Lower leg skin (tissue), 4 donors: ENCODE results near the gene SNX30. TPM values are rescaled to one million over a fixed set of nuclear protein-coding genes. Genes with fewer than 3 reads are reported as not detected.

ENCODE experiments used
- DNase-seq, 2 donors: peaks; one replicate each; pipeline ENCODE4 v3.0.0-alpha.2; 2019; ENCODE audit warnings: low spot score in 2 of 2
- H3K4me3 ChIP-seq: fragments of 200-600 bp; sonication (generic); 2 replicates; pipeline ENCODE4 v1.5.1; 2017; ENCODE audit warnings: mild to moderate bottlenecking, low read depth; ENCODE audit not compliant: poor library complexity, severe bottlenecking
- POLR2A ChIP-seq, 2 donors: fragments of 450-650 bp; IDR thresholded peaks; one replicate each; pipeline ENCODE4 v1.6.1; 2016 to 2017; ENCODE audit warnings: antibody characterized with exemption in 2 of 2, mild to moderate bottlenecking in 1 of 2, moderate library complexity in 1 of 2
- WGBS, 2 donors: methylation state at CpG; one replicate each; pipeline ENCODE4 v1.1.5; 2018; 5-methylcytosine and 5-hydroxymethylcytosine counted together
- intact Hi-C: fragments of 100-400 bp; cut with DNase I; formaldehyde crosslinking; loops from one replicate; pipeline ENCODE4 v1.15.0; 2023; ENCODE audit warnings: low total_unique reads
- total RNA-seq, 4 donors: library from RNA; depleted of rRNA; stranded (reverse); fragments of >200 nt; gene quantifications; one replicate each; pipeline ENCODE4 v1.1.0, GENCODE V29; 2016
- TF ChIP-seq, protein P1 (sequence below), 3 donors: fragments of 450-650 bp; IDR thresholded peaks; one replicate each; pipeline ENCODE4 v1.5.1; 2016; ENCODE audit warnings: antibody characterized with exemption in 3 of 3, mild to moderate bottlenecking in 3 of 3, moderate library complexity in 2 of 3

The SNX30 gene
- total RNA-seq, 4 donors from 2014 or later, result 7.6 to 16.5 (median 13.0) TPM

DNA sequence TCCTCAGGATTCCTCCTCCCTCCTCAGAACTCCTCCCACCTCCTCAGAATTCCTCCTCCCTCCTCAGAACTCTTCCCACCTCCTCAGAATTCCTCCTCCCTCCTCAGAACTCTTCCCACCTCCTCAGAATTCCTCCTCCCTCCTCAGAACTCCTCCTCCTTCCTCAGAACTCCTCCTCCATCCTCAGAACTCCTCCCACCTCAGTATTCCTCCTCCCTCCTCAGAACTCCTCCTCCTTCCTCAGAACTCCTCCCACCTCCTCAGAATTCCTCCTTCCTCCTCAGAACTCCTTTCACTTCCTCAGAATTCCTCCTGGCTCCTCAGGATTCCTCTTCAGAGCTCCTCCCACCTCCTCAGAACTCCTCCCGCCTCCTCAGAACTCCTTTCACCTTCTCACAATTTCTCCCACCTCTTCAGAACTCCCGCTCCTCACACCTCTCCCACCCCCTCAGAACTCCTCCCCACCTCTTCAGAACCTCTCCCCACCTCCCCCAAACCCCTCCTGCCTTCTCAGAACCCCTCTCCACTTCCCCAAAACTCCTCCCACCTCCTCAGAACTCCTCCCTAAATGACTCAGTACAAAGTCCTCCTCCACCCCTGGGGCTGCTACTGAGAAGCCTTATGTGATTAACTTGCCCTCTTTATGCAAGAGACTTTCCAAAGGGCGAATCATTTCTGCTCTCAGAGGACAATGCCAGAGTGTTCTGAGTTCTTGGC is 116.9 kb downstream of the SNX30 start:
- TF ChIP-seq, protein P1, sequence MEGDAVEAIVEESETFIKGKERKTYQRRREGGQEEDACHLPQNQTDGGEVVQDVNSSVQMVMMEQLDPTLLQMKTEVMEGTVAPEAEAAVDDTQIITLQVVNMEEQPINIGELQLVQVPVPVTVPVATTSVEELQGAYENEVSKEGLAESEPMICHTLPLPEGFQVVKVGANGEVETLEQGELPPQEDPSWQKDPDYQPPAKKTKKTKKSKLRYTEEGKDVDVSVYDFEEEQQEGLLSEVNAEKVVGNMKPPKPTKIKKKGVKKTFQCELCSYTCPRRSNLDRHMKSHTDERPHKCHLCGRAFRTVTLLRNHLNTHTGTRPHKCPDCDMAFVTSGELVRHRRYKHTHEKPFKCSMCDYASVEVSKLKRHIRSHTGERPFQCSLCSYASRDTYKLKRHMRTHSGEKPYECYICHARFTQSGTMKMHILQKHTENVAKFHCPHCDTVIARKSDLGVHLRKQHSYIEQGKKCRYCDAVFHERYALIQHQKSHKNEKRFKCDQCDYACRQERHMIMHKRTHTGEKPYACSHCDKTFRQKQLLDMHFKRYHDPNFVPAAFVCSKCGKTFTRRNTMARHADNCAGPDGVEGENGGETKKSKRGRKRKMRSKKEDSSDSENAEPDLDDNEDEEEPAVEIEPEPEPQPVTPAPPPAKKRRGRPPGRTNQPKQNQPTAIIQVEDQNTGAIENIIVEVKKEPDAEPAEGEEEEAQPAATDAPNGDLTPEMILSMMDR (IDR thresholded peaks at IDR 0.05), result no peak
- no peak for TF ChIP-seq POLR2A (IDR thresholded peaks at IDR 0.05)
- H3K4me3 ChIP-seq, result no peak overlapping the region
- intact Hi-C loops, result no loop called here
- whole genome bisulfite sequencing, 2 donors, result 41 to 58% methylated on average over 3 of the region's 3 CpGs
- no peak for DNase-seq

DNA sequence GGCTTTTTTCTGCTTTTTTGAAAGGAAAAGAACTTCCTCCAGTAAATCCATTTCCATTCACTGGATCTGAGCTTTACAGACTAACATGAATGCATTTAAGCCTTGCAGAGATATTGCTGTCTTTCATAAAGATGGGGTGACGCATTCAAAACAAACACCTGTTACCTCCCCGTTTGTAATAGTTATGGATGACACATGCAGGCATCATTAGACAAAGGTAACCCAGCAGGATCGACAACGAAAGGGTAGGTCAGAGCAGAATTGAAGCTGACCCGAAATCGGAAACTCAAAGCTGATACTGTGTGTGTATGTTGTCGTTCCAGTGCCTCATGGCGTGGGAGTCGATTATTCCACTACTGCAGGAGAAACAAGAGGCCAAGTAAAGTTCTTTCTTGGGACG is 117.9 kb downstream of the SNX30 start:
- no peak overlapping the region for H3K4me3 ChIP-seq
- WGBS, 2 donors, result 89 to 91% methylated on average over 10 of the region's 10 CpGs
- intact Hi-C loops, result no loop called here
- DNase-seq, result no peak
- TF ChIP-seq, protein P1 (IDR thresholded peaks at IDR 0.05), result no peak
- no peak for TF ChIP-seq POLR2A (IDR thresholded peaks at IDR 0.05)

DNA sequence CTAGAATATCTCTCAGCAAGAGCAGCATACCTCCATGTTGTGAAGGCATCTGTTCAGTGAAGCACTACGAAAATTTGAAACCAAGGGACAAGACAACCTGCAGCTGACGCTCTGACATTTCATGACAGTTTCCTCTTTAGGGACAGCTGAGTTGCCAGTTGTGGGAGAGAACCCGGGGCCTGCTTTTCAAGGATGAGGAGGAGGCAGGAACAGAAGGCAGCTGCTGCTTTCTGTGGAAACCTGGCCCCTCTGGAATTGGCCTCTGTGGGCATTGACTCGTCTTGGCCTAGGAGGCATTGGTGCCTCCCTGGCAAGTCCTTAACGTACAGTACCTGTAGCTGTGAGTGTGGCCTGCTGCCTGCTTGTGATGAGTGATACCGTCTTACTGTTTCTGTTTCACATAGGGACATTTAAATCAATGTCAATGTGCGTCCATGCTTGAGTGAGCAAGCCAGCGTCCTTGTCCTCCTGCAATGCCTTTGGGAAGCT is 118.5 kb downstream of the SNX30 start:
- DNase-seq, result no peak
- intact Hi-C loops, result no loop called here
- WGBS, 2 donors, result 70 to 76% methylated on average over 8 of the region's 8 CpGs
- H3K4me3 ChIP-seq, result no peak overlapping the region
- no peak for TF ChIP-seq POLR2A (IDR thresholded peaks at IDR 0.05)
- TF ChIP-seq, protein P1 (IDR thresholded peaks at IDR 0.05), result no peak

DNA sequence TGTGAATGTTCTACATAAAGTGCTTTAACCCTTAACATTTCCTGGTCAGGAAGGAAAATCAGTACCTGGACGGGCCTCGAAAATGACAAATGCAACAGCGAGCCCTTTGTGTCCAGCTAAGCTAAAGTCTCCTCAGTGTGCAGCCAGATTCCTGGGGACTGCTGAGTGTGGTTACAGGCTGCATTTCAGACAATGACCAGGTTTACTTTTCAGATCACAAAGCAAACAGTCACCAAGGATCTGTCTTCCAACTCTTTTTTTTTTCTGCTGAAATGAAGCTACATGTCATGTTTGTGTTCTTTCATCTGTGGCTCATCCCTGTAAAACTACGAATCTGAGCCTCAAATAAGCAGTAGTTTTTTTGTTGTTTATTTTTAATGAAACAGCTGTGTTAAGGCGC is 119.4 kb downstream of the SNX30 start:
- WGBS, 2 donors, result 95 to 98% methylated on average over 5 of the region's 5 CpGs
- intact Hi-C loops, result no loop called here
- TF ChIP-seq POLR2A (IDR thresholded peaks at IDR 0.05), result no peak
- TF ChIP-seq, protein P1 (IDR thresholded peaks at IDR 0.05), result no peak
- no peak overlapping the region for H3K4me3 ChIP-seq
- no peak for DNase-seq

DNA sequence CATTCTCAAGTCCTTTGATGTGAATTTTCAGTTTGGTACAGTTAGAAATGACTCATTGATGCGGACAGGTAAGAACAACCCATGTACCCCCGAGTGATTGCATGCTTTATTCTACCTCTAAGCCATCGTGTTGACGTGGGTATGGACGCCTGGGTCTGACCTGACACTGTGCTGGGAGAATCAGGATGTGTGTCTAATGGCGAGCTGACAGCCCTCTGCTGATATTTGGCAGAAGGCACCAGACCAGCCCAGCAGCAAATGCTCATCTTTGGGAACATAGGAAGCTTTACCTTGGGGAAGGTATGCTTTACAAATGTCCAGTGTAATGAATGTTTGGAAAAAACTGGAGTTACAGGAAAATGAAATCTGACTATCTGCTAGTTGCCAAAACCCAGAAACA is 120.0 kb downstream of the SNX30 start:
- no peak for DNase-seq
- no peak overlapping the region for H3K4me3 ChIP-seq
- TF ChIP-seq, protein P1 (IDR thresholded peaks at IDR 0.05), result no peak
- TF ChIP-seq POLR2A (IDR thresholded peaks at IDR 0.05), result no peak
- intact Hi-C loops, result no loop called here
- WGBS, 2 donors, result 78 to 90% methylated on average over 6 of the region's 6 CpGs

DNA sequence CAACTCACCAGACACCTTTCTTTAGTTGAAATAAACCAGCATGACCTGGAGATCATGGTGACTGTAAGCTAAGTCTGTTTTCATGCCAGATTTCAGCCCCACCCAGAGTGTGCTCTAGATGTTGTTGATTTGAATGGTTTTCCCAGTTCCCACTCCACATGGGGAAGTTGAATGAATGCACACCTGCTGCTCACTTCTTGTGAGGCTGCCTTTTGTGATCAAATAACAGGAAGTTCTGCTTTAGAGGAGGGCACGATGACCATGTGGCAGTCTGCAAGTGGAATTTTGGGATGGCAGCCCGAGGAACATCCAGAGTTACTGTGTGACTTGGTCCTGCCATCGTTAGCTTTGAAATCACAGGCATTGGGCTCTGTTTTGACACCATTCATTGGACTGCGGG is 121.5 kb downstream of the SNX30 start:
- WGBS, 2 donors, result 63 to 67% methylated on average over 4 of the region's 4 CpGs
- intact Hi-C loops, result no loop called here
- DNase-seq, result no peak
- TF ChIP-seq POLR2A (IDR thresholded peaks at IDR 0.05), result no peak
- no peak overlapping the region for H3K4me3 ChIP-seq
